GM18907 (cell line): ENCODE results near the gene C1orf52.
A peak's percentile ranks its signal among the peaks of the same experiment; 100 is the strongest.
"Not testable (repeated sequence)": the region's sequence is repeated elsewhere in the genome, so short reads cannot be mapped to it uniquely, and the experiment has no call there.

Experiments used
- ATAC-seq: cut with Tn5 transposase; IDR thresholded peaks from one replicate; pipeline ENCODE4 v1.9.1; 2021; ENCODE audit warnings: mild to moderate bottlenecking, moderate library complexity; ENCODE audit not compliant: unreplicated experiment

Gene C1orf52

DNA sequence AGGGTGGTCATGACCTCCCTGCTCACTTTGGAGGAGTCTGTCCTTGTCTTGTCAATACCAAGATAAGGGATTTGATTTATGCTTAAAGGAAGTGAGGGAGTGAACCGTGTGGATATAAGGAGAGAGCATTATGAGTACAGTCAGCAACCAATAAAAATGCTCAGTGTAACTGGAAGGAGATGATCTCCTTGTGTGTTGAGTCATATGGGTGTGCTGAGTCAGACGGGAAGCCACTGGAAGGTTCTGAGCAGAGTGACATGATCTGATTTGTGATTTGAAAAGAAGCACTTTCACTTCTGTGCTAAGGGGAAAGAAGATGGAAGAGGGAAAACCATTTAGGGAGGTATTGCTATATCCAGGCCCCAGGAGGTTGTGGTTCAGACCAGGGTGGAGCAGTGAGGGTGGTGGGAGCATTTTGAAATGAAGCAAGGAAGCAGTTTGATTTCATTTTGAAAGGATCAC is 19.4 kb upstream of the C1orf52 start:
- ATAC-seq: no peak

DNA sequence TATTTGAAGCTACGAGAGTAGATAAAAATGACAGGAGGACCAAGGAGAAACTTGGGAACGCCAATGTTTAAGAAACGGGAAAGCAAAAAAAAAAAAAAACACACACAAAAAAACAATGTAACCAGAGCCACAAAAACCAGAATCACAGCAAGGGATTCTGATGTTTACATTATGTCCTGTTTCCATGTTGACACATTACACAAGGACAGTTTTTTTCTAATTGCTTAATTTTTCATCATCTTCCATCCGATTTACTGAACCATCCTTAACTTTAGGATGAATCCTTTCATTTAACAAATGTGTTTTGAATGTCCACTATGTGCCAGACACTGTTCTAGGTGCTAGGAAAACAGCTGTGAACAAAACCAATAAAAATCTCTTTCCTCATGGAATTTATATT is 18.3 kb upstream of the C1orf52 start:
- no peak for ATAC-seq

DNA sequence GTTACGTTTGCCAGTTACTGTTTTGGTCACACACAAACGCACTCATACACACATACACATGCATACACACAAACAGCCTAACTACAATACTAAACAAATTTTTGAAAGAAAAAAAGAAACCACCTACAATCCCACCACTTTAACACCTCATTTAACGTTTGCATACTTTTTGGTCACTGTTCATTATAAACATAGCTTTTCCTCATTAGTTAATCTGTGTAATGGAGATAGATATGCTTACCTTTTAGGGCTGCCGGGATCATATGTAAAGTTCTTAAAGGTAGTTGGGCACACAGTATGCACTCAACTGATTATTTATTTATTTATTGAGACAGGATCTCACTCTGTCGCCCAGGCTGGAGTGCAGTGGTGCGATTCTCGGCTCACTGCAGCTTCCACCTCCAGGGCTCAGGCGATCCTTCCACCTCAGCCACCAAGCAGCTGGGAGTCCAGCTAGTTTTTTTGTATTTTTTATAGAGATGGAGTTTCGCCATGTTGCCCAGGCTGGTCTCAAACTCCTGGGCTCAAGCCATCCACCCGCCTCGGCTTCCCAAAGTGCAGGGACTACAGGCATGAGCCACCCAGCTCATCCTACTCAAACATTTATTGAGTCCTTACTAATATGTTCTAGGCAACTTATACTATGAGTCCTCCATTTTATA is 17.6 kb upstream of the C1orf52 start:
- no peak for ATAC-seq

DNA sequence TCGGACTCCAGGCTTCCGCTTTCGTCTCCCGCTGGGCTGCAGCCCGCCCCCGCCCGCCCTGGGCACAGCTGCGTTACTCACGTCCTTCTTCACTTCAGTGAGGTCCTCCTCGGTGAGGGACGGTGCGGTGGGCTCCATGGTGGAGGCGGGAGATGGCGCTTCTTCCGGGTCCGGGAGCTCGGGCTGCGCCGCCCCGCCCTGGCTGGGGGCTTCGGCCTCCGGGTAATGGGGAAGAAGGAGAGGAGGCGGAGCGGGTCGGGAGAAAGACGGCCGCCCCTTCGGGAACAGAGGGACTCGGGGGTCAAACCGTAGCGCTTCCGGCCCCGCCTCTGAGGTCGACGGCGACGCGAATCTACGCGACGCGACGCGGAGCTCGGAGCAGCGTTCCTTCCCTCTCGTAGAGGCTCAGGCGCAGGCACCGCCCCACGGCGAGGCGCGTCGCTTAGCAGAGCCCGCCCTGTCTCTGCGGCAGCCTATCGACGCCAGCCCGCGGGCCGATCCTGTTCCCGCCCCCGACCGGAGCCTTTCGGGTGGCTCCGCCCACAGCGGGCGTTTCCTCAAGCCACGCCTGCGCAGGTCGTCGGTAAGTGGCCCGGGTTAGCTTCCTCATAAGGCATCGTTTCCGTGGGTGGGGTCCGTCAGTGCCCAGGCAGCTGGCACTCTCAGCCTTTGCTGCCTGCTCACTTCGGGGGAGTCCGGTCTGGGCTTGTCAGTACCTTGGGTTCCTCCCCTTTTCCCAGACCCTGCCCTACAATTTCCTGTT is 16.9 kb upstream of the C1orf52 start, which contains the start of gene BCL10:
Gene BCL10 (minus strand): TSS at position 418 of the 763 bp plus-strand sequence. CDS start 280 bp downstream, at position 138.
- ATAC-seq: peak; percentile 97

DNA sequence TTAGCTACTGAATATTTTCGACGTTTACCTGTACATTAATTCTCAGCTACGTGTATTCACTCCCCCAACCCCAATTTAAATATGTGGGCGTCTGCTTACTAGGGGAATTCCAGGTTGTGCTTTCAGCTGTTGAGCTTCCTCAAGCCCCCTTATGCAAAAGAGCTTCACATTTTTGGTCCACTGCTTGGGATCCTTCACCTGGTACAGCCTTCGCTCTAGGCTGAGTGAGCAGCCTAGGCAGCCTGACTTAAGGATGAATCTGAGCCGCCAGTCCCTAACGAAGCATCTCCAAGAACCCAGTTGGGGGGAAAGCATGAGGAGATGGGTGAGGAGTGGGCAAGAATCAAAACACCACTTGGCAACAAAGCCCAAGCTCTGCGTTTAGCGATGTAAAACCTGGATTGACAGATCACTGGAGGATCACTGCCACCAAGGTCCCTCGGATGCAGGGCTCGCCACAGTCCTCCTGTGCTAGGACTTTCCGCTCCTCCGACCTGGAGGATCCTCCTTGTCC is 16.3 kb upstream of the C1orf52 start:
- ATAC-seq: peak; percentile 18

DNA sequence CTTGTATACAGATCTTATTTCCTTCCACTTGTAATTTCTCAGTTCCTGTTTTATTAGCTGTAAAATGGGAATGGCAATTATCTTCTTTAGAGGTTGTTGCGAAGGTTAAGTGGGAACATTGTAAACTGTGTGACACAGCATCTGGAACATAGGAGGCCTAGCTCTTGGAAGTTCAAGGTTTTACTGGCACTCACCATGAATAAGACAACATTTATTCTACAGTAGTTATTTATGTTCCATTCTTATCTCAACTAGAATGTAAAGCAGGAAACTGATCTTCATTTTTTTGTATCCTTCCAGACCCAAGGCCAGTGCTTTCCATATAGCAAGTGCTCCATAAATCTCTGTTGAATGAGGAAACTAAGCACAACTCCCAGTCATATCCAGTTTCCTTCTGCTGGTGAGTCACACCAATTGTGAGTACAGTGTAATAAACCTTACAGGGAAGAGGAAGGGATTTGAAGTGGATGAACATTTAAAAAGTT is 15.5 kb upstream of the C1orf52 start:
- ATAC-seq: no peak

DNA sequence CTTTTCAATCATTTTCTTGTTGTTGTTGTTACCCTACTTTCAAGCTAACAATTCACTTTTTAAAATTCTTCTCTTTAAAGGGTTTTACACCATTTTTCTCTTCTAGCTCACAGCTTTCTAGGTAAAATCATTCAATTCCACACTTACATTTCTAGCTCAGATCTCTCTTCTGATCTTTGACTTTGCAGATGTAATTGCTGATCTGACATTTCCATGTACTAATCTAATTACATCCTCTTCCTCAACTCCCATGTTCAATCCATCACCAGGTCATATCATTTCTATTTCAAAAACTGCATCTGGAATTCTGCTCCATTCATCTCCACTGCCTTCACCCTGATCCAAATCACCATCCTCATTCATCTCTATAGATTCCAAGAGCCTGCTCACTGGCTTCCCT is 13.9 kb upstream of the C1orf52 start:
- no peak for ATAC-seq

DNA sequence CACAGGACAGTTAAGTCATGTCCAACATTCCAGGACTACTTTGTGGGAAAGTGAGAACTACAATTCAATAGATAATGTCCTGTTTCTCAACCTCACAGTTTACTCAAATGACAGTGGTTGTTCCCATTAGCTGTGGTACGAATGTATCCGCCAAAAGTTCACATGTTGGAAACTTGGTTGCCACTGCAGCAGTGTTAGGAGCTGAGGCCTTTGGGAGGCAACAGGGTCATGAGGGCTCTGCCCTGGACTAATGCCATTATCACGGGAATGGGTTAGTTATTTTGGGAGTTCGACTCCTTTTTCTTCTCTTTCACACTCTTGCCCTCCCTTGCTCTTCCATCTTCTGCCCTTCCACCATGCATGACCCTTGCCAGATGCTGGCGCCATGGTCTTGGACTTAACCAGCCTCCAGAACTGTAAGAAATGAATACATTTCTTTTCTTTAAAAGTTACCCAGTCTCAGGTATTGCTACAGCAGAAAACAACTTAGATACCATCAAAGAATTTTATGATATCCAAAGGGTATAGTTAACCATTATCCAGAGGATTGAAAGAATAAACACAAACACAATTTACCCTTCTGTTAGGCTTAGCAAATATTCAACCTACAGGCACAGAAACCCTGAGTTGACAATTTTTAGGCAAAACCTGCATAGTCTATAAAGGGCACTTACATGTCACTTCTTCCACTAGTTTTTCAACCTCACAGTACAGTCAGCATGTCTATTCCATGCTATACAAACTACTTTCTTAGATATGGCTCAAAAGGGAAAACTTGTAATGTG is 9.5 kb upstream of the C1orf52 start:
- no peak for ATAC-seq

DNA sequence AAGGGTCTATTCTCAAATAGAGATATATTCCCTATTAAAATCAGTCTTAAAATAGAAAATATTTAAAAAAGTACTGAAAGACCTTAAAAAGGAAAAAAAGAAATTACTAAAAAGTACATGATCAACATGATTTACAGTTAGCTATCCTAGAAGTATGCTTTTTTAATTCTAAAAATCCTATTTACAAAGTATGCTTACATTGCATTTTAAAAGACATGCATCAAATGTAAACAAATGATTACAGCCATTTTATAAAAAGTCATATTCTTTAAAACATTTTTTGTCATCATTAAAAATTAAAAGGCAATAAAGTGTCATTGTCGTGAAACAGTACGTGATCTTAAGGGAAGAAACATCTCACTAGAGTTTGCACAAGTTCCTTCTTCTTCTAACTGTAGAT is 7.9 kb upstream of the C1orf52 start:
- ATAC-seq: no peak

DNA sequence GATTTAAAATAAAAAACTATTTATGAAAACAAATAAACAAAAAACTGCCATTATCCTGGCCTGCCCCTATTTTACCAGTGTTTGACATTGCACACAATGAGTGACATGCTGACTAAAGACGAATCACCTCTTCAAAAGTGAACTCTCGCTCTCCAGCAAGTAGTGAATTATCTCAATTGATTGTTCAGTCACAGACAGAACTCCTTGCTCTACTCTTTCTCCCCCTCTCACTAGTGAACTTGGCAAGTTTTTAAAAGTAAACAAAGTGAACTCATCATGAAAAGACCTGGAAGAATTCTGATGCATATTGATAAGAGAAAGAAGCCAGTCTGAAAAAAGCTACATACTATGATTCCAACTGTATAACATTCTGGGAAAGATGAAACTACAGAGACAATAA is 4.7 kb upstream of the C1orf52 start:
- ATAC-seq: no peak

DNA sequence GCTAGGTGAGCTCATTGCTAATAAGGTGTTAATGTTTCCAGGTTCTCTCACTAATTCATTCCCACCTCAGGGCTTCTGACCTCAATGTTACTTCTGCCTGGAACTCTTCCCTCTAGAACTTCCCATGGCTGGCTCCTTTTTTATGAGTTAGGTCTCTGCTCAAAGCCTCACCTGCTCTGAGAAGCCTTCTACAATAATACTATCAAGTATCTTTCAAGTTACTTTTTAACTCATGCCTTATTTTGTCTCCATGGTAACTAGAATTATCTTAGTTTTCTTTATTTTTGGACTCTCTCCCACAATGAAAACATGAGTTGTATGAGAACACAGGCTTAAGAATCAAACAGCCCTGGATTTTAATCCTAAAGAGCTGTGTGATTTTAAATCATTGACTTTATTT is 3.5 kb upstream of the C1orf52 start:
- no peak for ATAC-seq

DNA sequence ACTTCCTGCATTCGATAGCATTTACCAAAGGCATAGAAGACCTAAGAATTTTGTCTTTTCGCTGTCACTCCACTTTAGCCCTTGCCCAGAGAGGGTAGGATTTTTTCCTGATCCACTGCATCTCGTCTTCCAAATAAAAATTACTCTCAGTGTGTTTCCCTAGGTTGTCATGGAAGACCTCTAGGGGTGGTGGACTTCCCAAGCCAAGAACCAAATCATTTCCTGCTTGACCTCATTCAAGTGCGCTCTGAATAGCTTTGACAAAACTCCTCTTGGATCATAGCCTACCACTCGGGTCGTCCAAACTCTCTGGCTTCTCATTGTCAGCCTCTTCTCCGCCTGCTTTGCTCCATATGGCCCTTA is 431 bp upstream of the C1orf52 start:
- no peak for ATAC-seq

DNA sequence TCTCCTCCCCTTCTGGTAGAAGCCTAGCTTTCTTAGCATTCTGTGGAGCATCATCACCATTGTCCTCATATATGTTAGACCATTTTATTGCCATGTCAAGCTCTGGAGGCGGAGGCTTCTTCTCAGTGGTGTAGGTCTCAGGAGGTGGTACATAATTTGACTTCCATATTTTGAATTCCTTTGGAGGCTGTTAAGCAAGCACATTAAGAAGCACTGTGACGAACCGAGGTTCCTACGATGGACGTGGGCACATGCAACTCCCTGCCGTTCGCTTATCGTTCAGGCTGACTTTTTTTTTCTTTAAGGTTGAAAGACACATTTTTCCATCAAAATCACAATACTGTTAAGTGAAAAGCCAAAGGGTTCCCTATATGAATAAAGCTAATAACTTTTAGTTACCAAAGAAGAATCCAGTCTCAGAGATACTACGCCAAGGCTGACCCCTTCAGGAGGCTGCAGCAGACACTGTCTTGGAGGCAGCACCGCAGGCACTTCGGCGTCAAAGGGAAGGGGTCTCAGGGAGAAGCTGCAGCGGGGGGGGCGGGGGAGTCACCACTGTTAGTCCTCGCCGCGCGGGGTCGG is 835 bp downstream of the C1orf52 start:
- ATAC-seq: no peak

DNA sequence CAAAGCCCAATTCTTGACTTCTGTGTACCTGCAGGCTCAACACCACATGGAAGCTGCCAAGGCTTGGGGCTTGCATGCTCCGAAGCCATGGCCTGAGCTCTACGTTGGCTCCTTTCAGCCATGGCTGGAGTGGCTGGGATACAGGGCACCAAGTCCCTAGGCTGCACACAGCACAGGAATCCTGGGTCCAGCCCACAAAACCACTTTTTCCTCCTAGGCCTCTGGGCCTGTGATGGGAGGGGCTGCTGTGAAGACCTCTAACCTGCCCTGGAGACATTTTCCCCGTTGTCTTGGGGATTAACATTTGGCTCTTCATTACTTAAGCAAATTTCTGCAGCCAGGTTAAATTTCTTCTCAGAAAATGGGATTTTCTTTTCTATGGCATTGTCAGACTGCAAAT is 10.4 kb downstream of the C1orf52 start:
- ATAC-seq: not testable (repeated sequence)

DNA sequence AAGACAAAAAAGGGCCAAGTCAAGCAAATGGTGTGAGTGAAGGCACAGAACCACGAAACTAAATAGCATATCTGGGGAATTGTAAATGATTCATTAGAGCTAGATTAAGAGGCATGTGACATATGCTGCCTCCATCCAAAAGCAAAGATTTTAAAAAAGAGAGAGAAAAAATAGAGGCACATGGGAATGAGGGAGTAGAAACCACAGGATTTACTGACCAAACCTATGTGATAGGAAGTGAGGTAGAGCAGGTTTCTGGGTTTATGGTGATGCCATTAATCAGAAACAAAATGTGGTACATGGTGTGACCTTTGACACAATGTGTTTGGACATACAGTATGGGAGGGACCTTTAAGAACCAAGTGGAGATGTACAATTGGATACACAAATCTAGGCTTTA is 13.6 kb downstream of the C1orf52 start:
- ATAC-seq: no peak

DNA sequence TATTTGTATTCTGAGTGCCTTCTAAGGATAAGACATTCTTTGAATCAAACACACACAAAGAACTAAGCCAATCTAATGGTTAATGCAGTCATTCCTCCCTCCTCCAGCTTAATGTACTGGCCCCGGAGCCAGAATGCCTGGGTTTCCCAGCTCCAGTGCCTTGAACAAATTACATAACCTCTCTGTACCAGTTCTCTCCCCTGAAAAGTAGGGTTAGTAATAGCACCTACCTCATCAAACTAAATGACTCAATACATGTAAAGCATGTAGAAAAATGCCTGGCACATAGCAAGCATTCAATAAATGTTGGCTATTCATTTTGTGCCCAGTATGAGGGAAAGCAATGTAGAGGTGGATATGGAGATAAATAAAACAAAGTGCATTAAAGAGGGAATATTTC is 14.0 kb downstream of the C1orf52 start:
- ATAC-seq: no peak

DNA sequence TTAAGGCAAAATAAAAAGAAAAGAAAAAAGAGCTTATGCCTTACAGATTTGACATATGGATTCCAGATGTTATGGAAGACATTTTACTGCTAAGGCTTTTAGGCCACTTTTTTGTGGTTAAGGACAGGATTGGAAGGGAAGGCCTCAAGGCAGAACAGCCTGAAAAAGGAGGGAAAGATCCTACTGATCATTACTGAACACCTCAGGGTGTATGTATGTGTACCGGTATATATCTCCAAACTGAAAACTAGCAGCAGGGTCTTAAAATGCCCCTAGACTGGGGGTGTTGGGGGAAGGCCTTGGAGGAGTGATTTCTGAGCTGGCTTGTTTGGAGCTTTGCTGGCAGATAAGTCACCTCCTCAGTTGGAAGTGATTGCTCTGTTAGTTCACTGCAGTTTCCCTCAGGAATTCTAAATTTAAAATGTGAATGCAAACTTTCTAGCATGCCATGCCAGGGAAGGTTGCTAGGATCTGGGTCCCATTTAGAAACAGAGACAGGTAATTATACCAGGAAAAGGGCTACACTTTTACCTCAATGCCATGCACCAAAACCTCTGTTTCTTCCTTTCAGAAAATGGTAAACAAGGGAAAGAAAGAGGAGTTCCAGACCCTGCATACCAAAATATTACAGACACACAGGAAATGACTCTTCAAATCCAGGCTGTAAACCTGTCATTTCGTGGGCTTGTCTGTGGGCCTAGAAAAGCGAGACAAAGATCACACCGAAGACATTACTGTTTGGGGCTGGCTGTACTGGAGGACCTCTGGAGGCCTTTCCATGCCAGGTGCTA is 15.0 kb downstream of the C1orf52 start:
- no peak for ATAC-seq

DNA sequence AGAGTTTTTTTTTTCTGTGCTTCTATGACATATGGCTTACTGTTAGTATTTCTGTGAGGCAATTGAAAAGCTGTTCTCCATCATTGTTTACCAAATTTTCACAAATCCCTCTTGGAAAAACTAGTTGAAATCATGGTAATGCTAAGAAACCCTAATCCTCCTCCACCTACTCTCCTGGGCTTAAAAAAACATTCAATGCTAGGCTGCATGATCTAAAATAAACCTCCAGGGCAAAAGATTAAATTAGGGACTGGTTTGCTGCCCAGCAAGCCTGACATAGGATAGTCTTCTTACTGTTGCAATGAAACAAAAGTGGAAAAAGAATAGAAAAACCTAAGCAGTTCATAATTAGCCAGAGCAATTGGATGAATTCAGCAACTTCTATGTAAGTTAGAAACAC is 16.1 kb downstream of the C1orf52 start:
- ATAC-seq: no peak

DNA sequence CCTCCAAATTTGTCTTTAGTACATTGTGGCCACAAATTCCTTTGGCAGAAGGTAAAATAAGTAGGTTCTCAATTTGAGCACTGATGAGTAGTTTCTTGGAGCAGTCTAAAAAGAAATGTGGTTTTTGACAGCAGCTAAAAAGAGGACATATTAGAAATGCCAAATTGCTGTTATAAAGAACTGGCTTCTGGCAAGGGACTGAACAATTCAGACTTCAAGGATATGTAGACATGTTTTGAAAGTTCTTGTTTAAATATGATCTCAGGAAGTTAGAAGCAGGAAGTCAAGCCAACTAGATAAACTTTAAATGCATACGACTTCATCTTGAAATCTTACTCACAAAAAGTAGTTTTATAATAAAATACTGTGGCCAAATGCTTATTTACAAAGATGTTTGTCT is 18.8 kb downstream of the C1orf52 start:
- ATAC-seq: no peak

DNA sequence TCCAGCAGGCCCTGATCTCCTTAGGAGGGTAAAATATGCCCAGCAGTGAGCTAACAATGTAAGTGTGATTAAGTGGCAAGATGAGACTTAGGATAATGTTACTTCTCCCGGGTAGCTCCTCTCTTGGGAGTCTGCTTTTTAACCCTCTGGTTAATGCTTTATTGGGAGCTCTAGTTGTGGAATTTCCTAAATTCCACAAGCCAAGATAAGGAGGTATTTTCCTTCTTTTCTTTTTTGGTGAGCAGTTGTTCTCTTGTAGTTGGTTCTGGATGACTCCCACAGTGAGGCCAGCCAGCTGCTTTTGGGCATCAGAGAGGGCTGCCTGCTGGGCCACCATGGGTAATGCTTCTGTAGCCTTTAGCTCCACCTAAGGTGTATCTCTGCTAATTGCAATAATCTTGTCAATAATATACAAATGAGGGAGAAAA is 19.3 kb downstream of the C1orf52 start:
- peak; percentile 71 for ATAC-seq
